ENCODE results near the gene EPHA2.

Gene EPHA2

GRCh38 chr1:16134906-16135305, 21.0 kb downstream of the EPHA2 start:
- no peak for DNase-seq (ENCODE audit: low read depth)

GRCh38 chr1:16134066-16134801, 21.6 kb downstream of the EPHA2 start:
- no peak for DNase-seq (ENCODE audit: low read depth)

- no peak for DNase-seq (ENCODE audit: low read depth)
These were observed 22.6 kb downstream of the EPHA2 start for GRCh38 chr1:16133007-16133961.

GRCh38 chr1:16132325-16132785, 23.5 kb downstream of the EPHA2 start:
- no peak for DNase-seq (ENCODE audit: low read depth)

- DNase-seq (ENCODE audit: low read depth) = no peak
These were observed 24.1 kb downstream of the EPHA2 start for GRCh38 chr1:16131636-16132324.

- DNase-seq (ENCODE audit: low read depth) = no peak
These were observed 25.0 kb downstream of the EPHA2 start for GRCh38 chr1:16130827-16131226.

GRCh38 chr1:16129921-16130543, 25.8 kb downstream of the EPHA2 start:
- DNase-seq (ENCODE audit: low read depth) = no peak

GRCh38 chr1:16129316-16129715, 26.6 kb downstream of the EPHA2 start:
- no peak for DNase-seq (ENCODE audit: low read depth)

GRCh38 chr1:16128338-16128741, 27.5 kb downstream of the EPHA2 start:
- DNase-seq (ENCODE audit: low read depth) = no peak

GRCh38 chr1:16127676-16128337, 28.1 kb downstream of the EPHA2 start:
- no peak for DNase-seq (ENCODE audit: low read depth)

- no peak for DNase-seq (ENCODE audit: low read depth)
These were observed 28.9 kb downstream of the EPHA2 start for GRCh38 chr1:16126743-16127515.

- DNase-seq (ENCODE audit: low read depth) = no peak
These were observed 29.7 kb downstream of the EPHA2 start for GRCh38 chr1:16126160-16126559.

- no peak for DNase-seq (ENCODE audit: low read depth)
These were observed 30.4 kb downstream of the EPHA2 start for GRCh38 chr1:16125483-16125882.

GRCh38 chr1:16125088-16125470, 30.8 kb downstream of the EPHA2 start:
- no peak for DNase-seq (ENCODE audit: low read depth)

- no peak for DNase-seq (ENCODE audit: low read depth)
These were observed 31.3 kb downstream of the EPHA2 start for GRCh38 chr1:16124377-16125087.

- DNase-seq (ENCODE audit: low read depth) = peak; percentile 57
These were observed 33.0 kb downstream of the EPHA2 start for GRCh38 chr1:16122916-16123315.

- DNase-seq (ENCODE audit: low read depth) = no peak
These were observed 33.5 kb downstream of the EPHA2 start for GRCh38 chr1:16122350-16122881.

- DNase-seq (ENCODE audit: low read depth) = no peak
These were observed 34.9 kb downstream of the EPHA2 start for GRCh38 chr1:16120940-16121410.

- no peak for DNase-seq (ENCODE audit: low read depth)
These were observed 35.5 kb downstream of the EPHA2 start for GRCh38 chr1:16120407-16120806.

- DNase-seq (ENCODE audit: low read depth) = no peak
These were observed 35.9 kb downstream of the EPHA2 start for GRCh38 chr1:16119926-16120325.

Data from activated T-cell treated with anti-CD3 and anti-CD28 coated beads for 48 hours (primary cell).